ENCODE results near the gene TRIO.

The TRIO gene

GRCh38 chr5:14342306-14342705, 199.2 kb downstream of the TRIO start:
- Histone ChIP-seq H3K4me1 (ENCODE audit: insufficient read depth, insufficient read length) (no peaks in the 10 kb centered on the region), H3K4me3 (ENCODE audit: insufficient read length, low read depth) (no peak overlapping the region), H3K27me3 (ENCODE audit: insufficient read depth, insufficient read length) (no peaks in the 10 kb centered on the region), H3K9ac (ENCODE audit: insufficient read length, low read depth) (no peak overlapping the region), H3K9me3 (ENCODE audit: insufficient read depth, low read length) (no peaks in the 10 kb centered on the region), H3K36me3 (ENCODE audit: insufficient read depth, insufficient read length, low read length) (peaks cover 62% of the 10 kb centered on the region)
- no peak for DNase-seq (ENCODE audit: low read depth, low spot score)
- TF ChIP-seq SUZ12 (IDR thresholded peaks at IDR 0.05; ENCODE audit: extremely low read depth, insufficient read depth, insufficient read length) (no peak), ZNF274 (IDR thresholded peaks at IDR 0.05; ENCODE audit: low read depth, low read length) (no peak), YY1 (IDR thresholded peaks at IDR 0.05; ENCODE audit: insufficient read depth, insufficient read length) (no peak)

- no peaks in the 10 kb centered on the region for H3K27me3 ChIP-seq (ENCODE audit: insufficient read depth, insufficient read length)
- no peaks in the 10 kb centered on the region for H3K4me1 ChIP-seq (ENCODE audit: insufficient read depth, insufficient read length)
- peaks cover 53% of the 10 kb centered on the region for H3K36me3 ChIP-seq (ENCODE audit: insufficient read depth, insufficient read length, low read length)
- DNase-seq (ENCODE audit: low read depth, low spot score): no peak
- TF ChIP-seq ZNF274 (IDR thresholded peaks at IDR 0.05; ENCODE audit: low read depth, low read length) (no peak), SUZ12 (IDR thresholded peaks at IDR 0.05; ENCODE audit: extremely low read depth, insufficient read depth, insufficient read length) (no peak), YY1 (IDR thresholded peaks at IDR 0.05; ENCODE audit: insufficient read depth, insufficient read length) (no peak)
- no peaks in the 10 kb centered on the region for H3K9me3 ChIP-seq (ENCODE audit: insufficient read depth, low read length)
- no peak overlapping the region for H3K9ac ChIP-seq (ENCODE audit: insufficient read length, low read depth)
- no peak overlapping the region for H3K4me3 ChIP-seq (ENCODE audit: insufficient read length, low read depth)
These were observed 200.2 kb downstream of the TRIO start for GRCh38 chr5:14343376-14343775.

- no peak overlapping the region for H3K9ac ChIP-seq (ENCODE audit: insufficient read length, low read depth)
- no peaks in the 10 kb centered on the region for H3K4me1 ChIP-seq (ENCODE audit: insufficient read depth, insufficient read length)
- H3K36me3 ChIP-seq (ENCODE audit: insufficient read depth, insufficient read length, low read length): peaks cover 51% of the 10 kb centered on the region
- H3K9me3 ChIP-seq (ENCODE audit: insufficient read depth, low read length): no peaks in the 10 kb centered on the region
- no peak for DNase-seq (ENCODE audit: low read depth, low spot score)
- H3K27me3 ChIP-seq (ENCODE audit: insufficient read depth, insufficient read length): no peaks in the 10 kb centered on the region
- TF ChIP-seq SUZ12 (IDR thresholded peaks at IDR 0.05; ENCODE audit: extremely low read depth, insufficient read depth, insufficient read length) (no peak), ZNF274 (IDR thresholded peaks at IDR 0.05; ENCODE audit: low read depth, low read length) (no peak), YY1 (IDR thresholded peaks at IDR 0.05; ENCODE audit: insufficient read depth, insufficient read length) (no peak)
- no peak overlapping the region for H3K4me3 ChIP-seq (ENCODE audit: insufficient read length, low read depth)
These were observed 204.4 kb downstream of the TRIO start for GRCh38 chr5:14347522-14347921.

GRCh38 chr5:14348142-14348541, 205.0 kb downstream of the TRIO start:
- no peak overlapping the region for H3K4me3 ChIP-seq (ENCODE audit: insufficient read length, low read depth)
- no peaks in the 10 kb centered on the region for H3K27me3 ChIP-seq (ENCODE audit: insufficient read depth, insufficient read length)
- H3K9ac ChIP-seq (ENCODE audit: insufficient read length, low read depth): no peak overlapping the region
- H3K36me3 ChIP-seq (ENCODE audit: insufficient read depth, insufficient read length, low read length): peaks cover 45% of the 10 kb centered on the region
- no peaks in the 10 kb centered on the region for H3K9me3 ChIP-seq (ENCODE audit: insufficient read depth, low read length)
- TF ChIP-seq ZNF274 (IDR thresholded peaks at IDR 0.05; ENCODE audit: low read depth, low read length): no peak
- no peak for TF ChIP-seq SUZ12 (IDR thresholded peaks at IDR 0.05; ENCODE audit: extremely low read depth, insufficient read depth, insufficient read length)
- no peak for TF ChIP-seq YY1 (IDR thresholded peaks at IDR 0.05; ENCODE audit: insufficient read depth, insufficient read length)
- DNase-seq (ENCODE audit: low read depth, low spot score): no peak
- H3K4me1 ChIP-seq (ENCODE audit: insufficient read depth, insufficient read length): no peaks in the 10 kb centered on the region

- Histone ChIP-seq H3K36me3 (ENCODE audit: insufficient read depth, insufficient read length, low read length) (peaks cover 42% of the 10 kb centered on the region), H3K4me3 (ENCODE audit: insufficient read length, low read depth) (no peak overlapping the region), H3K9ac (ENCODE audit: insufficient read length, low read depth) (no peak overlapping the region), H3K9me3 (ENCODE audit: insufficient read depth, low read length) (no peaks in the 10 kb centered on the region), H3K27me3 (ENCODE audit: insufficient read depth, insufficient read length) (no peaks in the 10 kb centered on the region), H3K4me1 (ENCODE audit: insufficient read depth, insufficient read length) (no peaks in the 10 kb centered on the region)
- TF ChIP-seq YY1 (IDR thresholded peaks at IDR 0.05; ENCODE audit: insufficient read depth, insufficient read length): no peak
- TF ChIP-seq SUZ12 (IDR thresholded peaks at IDR 0.05; ENCODE audit: extremely low read depth, insufficient read depth, insufficient read length): no peak
- TF ChIP-seq ZNF274 (IDR thresholded peaks at IDR 0.05; ENCODE audit: low read depth, low read length): no peak
- DNase-seq (ENCODE audit: low read depth, low spot score): no peak
These were observed 205.9 kb downstream of the TRIO start for GRCh38 chr5:14349029-14349428.

- H3K9me3 ChIP-seq (ENCODE audit: insufficient read depth, low read length): no peaks in the 10 kb centered on the region
- no peak for TF ChIP-seq YY1 (IDR thresholded peaks at IDR 0.05; ENCODE audit: insufficient read depth, insufficient read length)
- TF ChIP-seq ZNF274 (IDR thresholded peaks at IDR 0.05; ENCODE audit: low read depth, low read length): no peak
- no peak for TF ChIP-seq SUZ12 (IDR thresholded peaks at IDR 0.05; ENCODE audit: extremely low read depth, insufficient read depth, insufficient read length)
- no peaks in the 10 kb centered on the region for H3K4me1 ChIP-seq (ENCODE audit: insufficient read depth, insufficient read length)
- H3K27me3 ChIP-seq (ENCODE audit: insufficient read depth, insufficient read length): no peaks in the 10 kb centered on the region
- peaks cover 33% of the 10 kb centered on the region for H3K36me3 ChIP-seq (ENCODE audit: insufficient read depth, insufficient read length, low read length)
- DNase-seq (ENCODE audit: low read depth, low spot score): no peak
- H3K4me3 ChIP-seq (ENCODE audit: insufficient read length, low read depth): no peak overlapping the region
- no peak overlapping the region for H3K9ac ChIP-seq (ENCODE audit: insufficient read length, low read depth)
These were observed 208.0 kb downstream of the TRIO start for GRCh38 chr5:14351086-14351661.

- Histone ChIP-seq H3K9ac (ENCODE audit: insufficient read length, low read depth) (no peak overlapping the region), H3K4me1 (ENCODE audit: insufficient read depth, insufficient read length) (no peaks in the 10 kb centered on the region), H3K4me3 (ENCODE audit: insufficient read length, low read depth) (no peak overlapping the region), H3K36me3 (ENCODE audit: insufficient read depth, insufficient read length, low read length) (peaks cover 32% of the 10 kb centered on the region), H3K27me3 (ENCODE audit: insufficient read depth, insufficient read length) (no peaks in the 10 kb centered on the region), H3K9me3 (ENCODE audit: insufficient read depth, low read length) (no peaks in the 10 kb centered on the region)
- TF ChIP-seq ZNF274 (IDR thresholded peaks at IDR 0.05; ENCODE audit: low read depth, low read length): no peak
- no peak for TF ChIP-seq YY1 (IDR thresholded peaks at IDR 0.05; ENCODE audit: insufficient read depth, insufficient read length)
- TF ChIP-seq SUZ12 (IDR thresholded peaks at IDR 0.05; ENCODE audit: extremely low read depth, insufficient read depth, insufficient read length): no peak
- DNase-seq (ENCODE audit: low read depth, low spot score): peak; percentile 13
These were observed 208.9 kb downstream of the TRIO start for GRCh38 chr5:14351845-14352712.
